ES-I3 (cell line): ENCODE results near the gene LIMS3.
"Not testable (repeated sequence)": the region's sequence is repeated elsewhere in the genome, so short reads cannot be mapped to it uniquely, and the experiment has no call there.

Experiments used
- H3K36me3 ChIP-seq: 2 replicates; pipeline ENCODE4 v1.6.1; 2013; ENCODE audit warnings: mild to moderate bottlenecking, low read length, control low read depth, moderate library complexity; ENCODE audit not compliant: insufficient read depth
- H3K4me1 ChIP-seq: 2 replicates; pipeline ENCODE4 v1.6.1; 2013; ENCODE audit warnings: mild to moderate bottlenecking, control low read depth, low read length; ENCODE audit not compliant: insufficient read depth
- H3K9ac ChIP-seq: 2 replicates; pipeline ENCODE4 v1.6.1; 2013; ENCODE audit warnings: low read depth, mild to moderate bottlenecking, low read length, moderate library complexity
- H3K9me3 ChIP-seq: 2 replicates; pipeline ENCODE4 v1.6.1; 2013; ENCODE audit warnings: mild to moderate bottlenecking, low read length, moderate library complexity; ENCODE audit not compliant: control insufficient read depth, insufficient read depth

The LIMS3 gene

GRCh38 chr2:109965482-109965881 lies 67.0 kb downstream of the LIMS3 start:
- H3K9me3 ChIP-seq: not testable (repeated sequence)

DNA sequence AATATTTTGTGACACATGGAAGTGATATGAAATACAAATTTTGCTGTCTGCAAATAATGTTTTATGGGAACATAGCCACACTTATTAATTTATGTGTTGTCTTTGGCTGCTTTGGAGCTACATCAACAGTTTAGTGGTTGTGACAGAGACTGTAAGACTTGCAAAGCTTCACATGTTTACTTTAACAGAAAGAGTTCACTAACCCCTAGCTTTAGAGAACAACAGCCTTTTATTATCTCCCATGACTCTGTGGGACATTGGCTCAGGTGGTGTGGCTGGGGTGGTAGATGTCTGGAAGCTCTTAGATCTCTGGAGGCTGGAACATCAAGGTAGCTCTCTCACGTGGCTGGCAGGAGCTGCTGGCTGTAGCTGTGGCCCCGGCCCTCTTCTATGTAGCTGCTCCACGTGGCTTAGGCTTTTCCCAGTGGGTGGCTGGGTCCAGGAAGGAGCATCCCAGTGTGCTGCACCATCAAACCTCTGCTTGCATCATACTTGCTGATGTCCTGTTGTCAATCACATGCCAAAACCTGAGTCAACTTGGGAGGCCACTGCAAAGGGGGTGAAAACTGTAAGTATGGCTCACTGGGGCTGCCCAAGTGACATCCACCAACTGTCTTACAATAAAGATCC lies 67.7 kb downstream of the LIMS3 start:
- H3K9ac ChIP-seq, H3K36me3 ChIP-seq, H3K9me3 ChIP-seq: not testable (repeated sequence)

More at GRCh38 chr2:109965482-109965881, 67.0 kb downstream of the LIMS3 start:
- H3K4me1 ChIP-seq, H3K9ac ChIP-seq, H3K36me3 ChIP-seq: not testable (repeated sequence)

GRCh38 chr2:109966858-109967257 lies 68.4 kb downstream of the LIMS3 start:
- H3K4me1 ChIP-seq, H3K36me3 ChIP-seq, H3K9me3 ChIP-seq, H3K9ac ChIP-seq: not testable (repeated sequence)

More for the DNA sequence above, 67.7 kb downstream of the LIMS3 start:
- H3K4me1 ChIP-seq: not testable (repeated sequence)

DNA sequence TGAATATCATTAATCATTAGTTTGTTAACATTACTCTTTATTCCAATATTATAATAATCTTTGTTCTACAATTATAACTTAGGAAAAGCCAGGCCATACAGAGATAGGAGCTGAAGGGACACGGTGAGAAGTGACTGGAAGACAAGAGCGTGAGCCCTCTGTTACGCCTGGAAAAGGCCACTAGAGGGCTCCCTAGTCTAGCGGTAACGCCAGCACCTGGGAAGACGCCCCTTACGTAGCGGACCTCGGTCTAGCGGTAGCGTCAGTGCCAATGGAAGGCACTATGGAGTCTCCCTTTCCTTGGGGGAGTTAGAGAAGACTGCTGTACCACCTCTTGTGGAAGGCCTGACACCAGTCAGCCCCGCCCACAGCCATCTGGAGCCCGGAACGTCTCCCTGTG lies 71.4 kb downstream of the LIMS3 start:
- not testable (repeated sequence) for H3K9me3 ChIP-seq, H3K36me3 ChIP-seq, H3K4me1 ChIP-seq, H3K9ac ChIP-seq

DNA sequence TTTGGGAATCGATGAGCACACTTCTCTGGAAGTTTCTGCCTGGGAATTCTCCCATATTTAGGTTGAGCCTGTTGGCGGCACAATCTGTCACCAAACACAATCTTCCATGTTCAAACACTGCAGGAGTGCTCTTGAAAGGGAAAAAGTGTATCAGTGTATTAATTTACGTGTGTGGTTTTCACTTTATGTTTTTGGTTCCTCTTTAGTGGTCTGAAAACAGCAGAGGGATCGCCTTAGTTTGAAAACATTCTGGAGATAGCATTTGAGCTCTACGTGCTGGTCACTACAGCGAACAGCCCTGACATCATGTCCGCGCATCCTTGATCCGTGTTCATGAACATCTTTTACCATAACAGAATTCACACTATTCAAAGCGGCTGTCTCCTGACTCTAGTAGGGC lies 73.2 kb downstream of the LIMS3 start:
- not testable (repeated sequence) for H3K4me1 ChIP-seq, H3K9me3 ChIP-seq, H3K9ac ChIP-seq, H3K36me3 ChIP-seq
